Rectal smooth muscle tissue (tissue), 1 donor: ENCODE results near the gene NR3C1.

Experiments used
- H3K27ac ChIP-seq: one replicate; pipeline ENCODE4 v1.7.0; 2013; ENCODE audit warnings: low read depth, low read length, inconsistent platforms
- H3K27me3 ChIP-seq: one replicate; pipeline ENCODE4 v1.7.0; 2013; ENCODE audit warnings: low read length; ENCODE audit not compliant: control insufficient read depth, insufficient read depth
- H3K36me3 ChIP-seq: one replicate; pipeline ENCODE4 v1.7.0; 2013; ENCODE audit warnings: low read length; ENCODE audit not compliant: control insufficient read depth, insufficient read depth
- H3K4me1 ChIP-seq: one replicate; pipeline ENCODE4 v1.7.0; 2013; ENCODE audit warnings: low read length; ENCODE audit not compliant: control insufficient read depth, insufficient read depth
- H3K4me3 ChIP-seq: one replicate; pipeline ENCODE4 v1.7.0; 2013; ENCODE audit warnings: low read length
- H3K9ac ChIP-seq: one replicate; pipeline ENCODE4 v1.7.0; 2013; ENCODE audit warnings: low read length

Gene NR3C1

GRCh38 chr5:143262393-143263174 lies 140.9 kb downstream of the NR3C1 start:
- no peaks in the 10 kb centered on the region for H3K27me3 ChIP-seq
- H3K27ac ChIP-seq = no peak overlapping the region
- no peak overlapping the region for H3K9ac ChIP-seq
- no peaks in the 10 kb centered on the region for H3K4me1 ChIP-seq
- H3K36me3 ChIP-seq = no peaks in the 10 kb centered on the region
- no peak overlapping the region for H3K4me3 ChIP-seq

GRCh38 chr5:143261748-143262392 lies 141.6 kb downstream of the NR3C1 start:
- no peaks in the 10 kb centered on the region for H3K27me3 ChIP-seq
- no peaks in the 10 kb centered on the region for H3K4me1 ChIP-seq
- no peak overlapping the region for H3K27ac ChIP-seq
- H3K9ac ChIP-seq = no peak overlapping the region
- H3K36me3 ChIP-seq = no peaks in the 10 kb centered on the region
- H3K4me3 ChIP-seq = no peak overlapping the region

GRCh38 chr5:143259254-143259605 lies 144.3 kb downstream of the NR3C1 start:
- Histone ChIP-seq H3K27ac (no peak overlapping the region), H3K27me3 (no peaks in the 10 kb centered on the region), H3K36me3 (no peaks in the 10 kb centered on the region), H3K4me1 (no peaks in the 10 kb centered on the region), H3K4me3 (no peak overlapping the region), H3K9ac (no peak overlapping the region)

- no peaks in the 10 kb centered on the region for H3K4me1 ChIP-seq
- no peaks in the 10 kb centered on the region for H3K27me3 ChIP-seq
- H3K9ac ChIP-seq = no peak overlapping the region
- no peaks in the 10 kb centered on the region for H3K36me3 ChIP-seq
- no peak overlapping the region for H3K4me3 ChIP-seq
- no peak overlapping the region for H3K27ac ChIP-seq
Observed at GRCh38 chr5:143258559-143259253, 144.8 kb downstream of the NR3C1 start.

- no peaks in the 10 kb centered on the region for H3K4me1 ChIP-seq
- H3K36me3 ChIP-seq = no peaks in the 10 kb centered on the region
- no peak overlapping the region for H3K9ac ChIP-seq
- no peak overlapping the region for H3K4me3 ChIP-seq
- H3K27ac ChIP-seq = no peak overlapping the region
- no peaks in the 10 kb centered on the region for H3K27me3 ChIP-seq
Observed at GRCh38 chr5:143254819-143255218, 148.7 kb downstream of the NR3C1 start.

GRCh38 chr5:143251946-143252345 lies 151.5 kb downstream of the NR3C1 start:
- Histone ChIP-seq H3K27me3 (no peaks in the 10 kb centered on the region), H3K9ac (no peak overlapping the region), H3K27ac (no peak overlapping the region), H3K36me3 (no peaks in the 10 kb centered on the region), H3K4me1 (no peaks in the 10 kb centered on the region), H3K4me3 (no peak overlapping the region)

- Histone ChIP-seq H3K27me3 (no peaks in the 10 kb centered on the region), H3K27ac (no peak overlapping the region), H3K4me3 (no peak overlapping the region), H3K36me3 (no peaks in the 10 kb centered on the region), H3K9ac (no peak overlapping the region), H3K4me1 (no peaks in the 10 kb centered on the region)
Observed at GRCh38 chr5:143251190-143251589, 152.3 kb downstream of the NR3C1 start.

GRCh38 chr5:143249851-143250250 lies 153.6 kb downstream of the NR3C1 start:
- Histone ChIP-seq H3K27me3 (no peaks in the 10 kb centered on the region), H3K27ac (no peak overlapping the region), H3K4me1 (no peaks in the 10 kb centered on the region), H3K9ac (no peak overlapping the region), H3K4me3 (no peak overlapping the region), H3K36me3 (no peaks in the 10 kb centered on the region)

GRCh38 chr5:143248822-143249579 lies 154.5 kb downstream of the NR3C1 start:
- Histone ChIP-seq H3K27ac (no peak overlapping the region), H3K4me1 (no peaks in the 10 kb centered on the region), H3K27me3 (no peaks in the 10 kb centered on the region), H3K36me3 (no peaks in the 10 kb centered on the region), H3K9ac (no peak overlapping the region), H3K4me3 (no peak overlapping the region)

- Histone ChIP-seq H3K9ac (no peak overlapping the region), H3K4me1 (peaks cover 5% of the 10 kb centered on the region), H3K27me3 (no peaks in the 10 kb centered on the region), H3K36me3 (no peaks in the 10 kb centered on the region), H3K4me3 (no peak overlapping the region), H3K27ac (no peak overlapping the region)
Observed at GRCh38 chr5:143248391-143248790, 155.1 kb downstream of the NR3C1 start.

GRCh38 chr5:143247134-143247815 lies 156.2 kb downstream of the NR3C1 start:
- Histone ChIP-seq H3K27ac (no peak overlapping the region), H3K36me3 (no peaks in the 10 kb centered on the region), H3K9ac (no peak overlapping the region), H3K27me3 (no peaks in the 10 kb centered on the region), H3K4me3 (no peak overlapping the region), H3K4me1 (peaks cover 8% of the 10 kb centered on the region)
